Psoas muscle (tissue), 8 donors: Measurements from ENCODE around the gene BLVRA. TPM values are rescaled to one million over a fixed set of nuclear protein-coding genes. Genes with fewer than 3 reads are reported as not detected.

ENCODE experiments used
- ATAC-seq, 4 donors: fragments of 200-7000 bp; cut with Tn5 transposase; one replicate each; pipeline ENCODE4 v1.9.1; 2020; ENCODE audit warnings: moderate library complexity in 3 of 4, mild to moderate bottlenecking in 2 of 4
- DNase-seq, 2 donors: peaks; one replicate each; pipeline ENCODE4 v3.0.0-alpha.2; 2020
- H3K27ac ChIP-seq: fragments of 200-600 bp; one replicate; pipeline ENCODE4 v1.8.0; 2022
- H3K27me3 ChIP-seq, 3 donors: fragments of 200-600 bp in 1 of 3; one replicate each; pipeline versions ENCODE4 v1.6.1 to v1.8.0; 2013 to 2022; ENCODE audit warnings: low read length in 2 of 3, mild to moderate bottlenecking in 2 of 3, moderate library complexity in 1 of 3; ENCODE audit not compliant: insufficient read depth in 3 of 3
- H3K36me3 ChIP-seq, 2 donors: fragments of 200-600 bp in 1 of 2; one replicate each; pipeline versions ENCODE4 v1.6.1 to v1.8.0; 2013 to 2022; ENCODE audit warnings: low read depth in 1 of 2, mild to moderate bottlenecking in 1 of 2, moderate library complexity in 1 of 2; ENCODE audit not compliant: insufficient read depth in 1 of 2
- H3K4me1 ChIP-seq: fragments of 200-600 bp; one replicate; pipeline ENCODE4 v1.8.0; 2022
- H3K4me3 ChIP-seq: fragments of 200-600 bp; one replicate; pipeline ENCODE4 v1.8.0; 2022; ENCODE audit warnings: mild to moderate bottlenecking
- H3K9me3 ChIP-seq: fragments of 200-600 bp; one replicate; pipeline ENCODE4 v1.8.0; 2022
- CTCF ChIP-seq: fragments of 200-600 bp; IDR thresholded peaks from one replicate; pipeline ENCODE4 v1.8.0; 2022; ENCODE audit warnings: antibody characterized with exemption
- WGBS, 3 donors: extraction: QIAGEN DNeasy Blood & Tissue Kit; methylation state at CpG; one replicate each; pipeline versions ENCODE4 v1.1.6 to v1.1.7; 2013; 5-methylcytosine and 5-hydroxymethylcytosine counted together
- intact Hi-C, 2 donors: fragments of 100-400 bp; cut with DNase I; formaldehyde crosslinking; loops; one replicate each; pipeline versions ENCODE4 v1.11.0 to v1.14.2; 2022
- polyA plus RNA-seq, 3 donors: library from polyadenylated mRNA; stranded (reverse); fragments of 200-250 nt; gene quantifications; one replicate each; pipeline ENCODE4 v1.2.3, GENCODE V29; 2013
- total RNA-seq, 4 donors: library from RNA; stranded (reverse); fragmentation: NEBNext Ultra II Directional in 2 of 4; extraction: Animal tissue kit (Norgen Biotek cat#: 25700) in 2 of 4; gene quantifications; one replicate each; pipeline versions ENCODE4 v1.2.1 to v1.2.4, GENCODE V29; 2021 to 2023
- donor health status: healthy with polysubstance abuse.
- donor health status: DM: no; HTN: no; CAD: no; lungs with moderate emphysema.
- donor health status: Bipolar disorder and iron deficiency.
- donor health status: healthy.
- donor health status: DM: yes; HTN: yes; CAD: no.
- donor health status: DM: no; HTN: no; CAD: no.
- donor health status: DM: no; HTN: no; CAD: no.
- donor health status: DM: yes; HTN: yes; CAD: no.

Gene BLVRA
- total and polyA plus RNA-seq, 7 donors: 35.8 to 52.9 (median 41.9) TPM

DNA sequence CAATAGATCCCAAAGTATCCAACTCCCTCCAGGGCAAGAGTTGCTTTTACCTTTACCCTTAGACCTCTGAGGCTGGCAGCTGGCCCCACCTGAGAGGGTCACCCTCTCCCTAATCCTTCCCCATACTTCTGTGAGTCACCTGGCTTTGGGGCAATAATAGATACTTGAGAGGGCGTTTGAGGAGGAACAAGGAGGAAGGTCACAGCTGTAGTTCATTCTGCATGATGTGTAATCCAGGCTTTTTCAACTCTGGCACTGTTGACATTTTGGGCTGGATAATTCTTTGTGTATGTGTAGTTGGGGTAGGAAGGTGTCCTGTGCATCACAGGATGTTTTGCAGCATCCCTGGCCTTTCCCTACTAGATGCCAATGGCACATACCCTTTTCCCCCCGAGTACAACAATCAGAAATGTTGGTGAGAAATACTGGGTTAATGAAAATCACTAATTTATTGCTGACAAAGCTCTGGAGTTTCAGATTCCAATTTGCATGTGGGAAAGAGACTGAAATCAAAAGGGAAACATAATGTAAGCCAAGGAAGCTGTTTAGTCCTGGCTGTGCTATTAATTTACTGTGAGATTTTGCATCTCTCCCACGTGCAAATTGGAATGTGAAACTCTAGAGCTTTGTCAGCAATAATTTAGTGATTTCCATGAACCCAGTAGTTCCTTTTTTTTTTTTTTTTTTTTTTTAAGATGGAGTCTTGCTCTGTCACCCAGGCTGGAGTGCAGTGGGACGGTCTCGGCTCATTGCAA is 3.6 kb downstream of the BLVRA start:
- ATAC-seq: no peak
- no peak overlapping the region for H3K27ac ChIP-seq
- WGBS, 3 donors: 61 to 67% (median 63%) methylated on average over 5 of the region's 5 CpGs
- peaks cover 20% of the 10 kb centered on the region for H3K4me1 ChIP-seq
- intact Hi-C loops: no loop called here
- H3K27me3 ChIP-seq: no peaks in the 10 kb centered on the region
- no peaks in the 10 kb centered on the region for H3K9me3 ChIP-seq
- no peak overlapping the region for H3K4me3 ChIP-seq
- TF ChIP-seq CTCF: no peak
- DNase-seq: no peak
- H3K36me3 ChIP-seq: no peaks in the 10 kb centered on the region

DNA sequence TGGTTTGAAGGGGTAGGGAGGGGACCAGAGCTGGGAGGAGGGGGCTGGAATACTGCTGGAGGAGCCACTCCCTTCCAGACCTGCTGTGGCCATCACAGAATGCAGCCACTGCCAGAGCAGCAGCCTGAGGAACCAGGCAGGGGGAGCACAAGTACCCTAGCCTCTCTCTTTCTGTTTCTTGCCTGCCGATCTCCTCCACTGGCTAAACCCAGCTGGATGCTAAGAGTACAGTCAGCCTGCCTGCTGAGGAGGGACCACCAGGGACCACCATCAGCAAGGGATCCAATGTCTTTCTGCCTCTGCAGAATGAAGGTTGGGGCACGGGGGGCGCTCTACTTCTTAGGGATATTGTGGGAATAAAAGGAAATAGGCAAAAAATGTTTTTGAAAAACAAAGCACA is 4.7 kb downstream of the BLVRA start:
- H3K9me3 ChIP-seq: no peaks in the 10 kb centered on the region
- no peak for DNase-seq
- H3K27ac ChIP-seq: no peak overlapping the region
- no peaks in the 10 kb centered on the region for H3K27me3 ChIP-seq
- H3K4me3 ChIP-seq: no peak overlapping the region
- no peak for TF ChIP-seq CTCF
- H3K36me3 ChIP-seq: no peaks in the 10 kb centered on the region
- H3K4me1 ChIP-seq: peaks cover 20% of the 10 kb centered on the region
- intact Hi-C loops: no loop called here
- 77 to 95% (median 81%) methylated on average over 3 of the region's 3 CpGs for WGBS, 3 donors
- no peak for ATAC-seq

DNA sequence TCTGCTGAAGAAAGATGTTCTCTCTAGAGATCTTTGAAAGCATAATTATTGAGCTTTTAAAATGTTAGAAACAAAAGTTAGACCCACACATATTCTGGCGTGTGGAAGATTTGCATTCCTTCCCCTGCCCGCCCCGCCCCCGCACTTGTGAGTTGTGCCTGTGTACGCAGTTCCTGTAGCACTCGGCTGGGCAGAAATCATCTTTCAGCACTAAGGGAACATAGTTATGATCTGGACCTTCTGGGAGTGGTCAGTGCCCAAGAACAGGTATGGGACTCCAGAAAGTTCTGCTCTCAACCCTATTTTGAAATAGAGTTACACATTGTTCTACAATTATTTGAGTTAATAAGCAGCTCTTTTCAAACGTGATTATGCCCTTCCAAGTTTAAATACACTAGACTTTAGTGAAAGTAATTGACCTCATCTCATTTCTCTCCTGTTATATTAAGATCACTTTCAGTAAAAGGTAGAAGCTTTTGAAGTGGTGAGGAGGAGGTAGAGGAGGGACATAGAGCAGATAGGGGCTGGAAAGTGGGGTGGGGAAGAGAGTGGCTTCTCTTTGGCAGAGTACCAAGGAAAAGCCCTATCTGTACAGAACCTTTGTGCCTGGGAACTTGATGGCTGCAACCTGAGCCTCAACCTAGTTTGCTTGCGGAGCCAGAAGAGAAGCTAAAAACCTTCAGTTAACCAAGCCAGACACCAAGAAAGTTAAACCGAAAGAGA is 5.7 kb downstream of the BLVRA start:
- Histone ChIP-seq H3K4me3 (peak overlapping the region; percentile 23), H3K27me3 (no peaks in the 10 kb centered on the region), H3K4me1 (peaks cover 20% of the 10 kb centered on the region), H3K27ac (peak overlapping the region; percentile 26), H3K36me3 (no peaks in the 10 kb centered on the region), H3K9me3 (no peaks in the 10 kb centered on the region)
- DNase-seq (peak in 1 of 2 donors; percentile 41), ATAC-seq (peak in 3 of 4 donors; percentile 57 to 61 (median 61))
- intact Hi-C loops: no loop called here
- no peak for TF ChIP-seq CTCF
- 50 to 65% (median 56%) methylated on average over 9 of the region's 9 CpGs for WGBS, 3 donors

GRCh38 chr7:43764807-43765491 is 6.5 kb downstream of the BLVRA start:
- Histone ChIP-seq H3K27me3 (no peaks in the 10 kb centered on the region), H3K27ac (no peak overlapping the region), H3K36me3 (no peaks in the 10 kb centered on the region), H3K9me3 (no peaks in the 10 kb centered on the region), H3K4me1 (peaks cover 15% of the 10 kb centered on the region), H3K4me3 (no peak overlapping the region)
- 54 to 81% (median 66%) methylated on average over 10 of the region's 10 CpGs for WGBS, 3 donors
- DNase-seq: no peak
- TF ChIP-seq CTCF: no peak
- intact Hi-C loops: no loop called here
- peak in 1 of 4 donors; percentile 42 for ATAC-seq
